ENCODE results near the gene CHAT. TPM values are rescaled to one million over a fixed set of nuclear protein-coding genes. Genes with fewer than 3 reads are reported as not detected.

Gene CHAT
- polyA plus RNA-seq, 2 of the 4 experiments (the other 2 are of a cell fraction): not detected

GRCh38 chr10:49653273-49653929 is 39.6 kb downstream of the CHAT start:
- Histone ChIP-seq H3K9me3 (0 out of 3 replicates have a peak, but pooled peaks cover 1% of the 10 kb centered on the region), H3K4me2 (no peak overlapping the region), H3K4me1 (no peaks in the 10 kb centered on the region), H3K27ac (no peak overlapping the region), H3K4me3 (no peak overlapping the region)
- FAIRE-seq (no peak), DNase-seq (ENCODE audit: low read depth in 1 of 2, low spot score in 1 of 2) (no peak), ATAC-seq (no peak)
- CTCF ChIA-PET: interaction anchor here (1.8 kb wide), 1 partner anchor 8 kb away, joined by 5 read pairs; no protein-coding TSS in a partner anchor
- 22% methylated on average over 9 of the region's 11 CpGs for WGBS (ENCODE audit: missing lambda C conversion rate)
- POLR2A ChIA-PET: no interaction called here
- TF ChIP-seq GATA3 (IDR thresholded peaks at IDR 0.05; ENCODE audit: borderline replicate concordance) (no peak), SMC3 (IDR thresholded peaks at IDR 0.05) (no peak), RCOR1 (IDR thresholded peaks at IDR 0.05; ENCODE audit: low read depth, low read length) (no peak), HMGXB4 (CRISPR knock-in tag; IDR thresholded peaks at IDR 0.05; ENCODE audit: borderline replicate concordance) (no peak), HDAC2 (IDR thresholded peaks at IDR 0.05) (no peak)

GRCh38 chr10:49654036-49654693 is 40.3 kb downstream of the CHAT start:
- ChIA-PET CTCF (no interaction called here), POLR2A (no interaction called here)
- no peak for ATAC-seq
- Histone ChIP-seq H3K4me1 (no peaks in the 10 kb centered on the region), H3K9me3 (peaks cover 8% of the 10 kb centered on the region; the same call in 1 of the 3 replicates), H3K27ac (no peak overlapping the region), H3K4me2 (no peak overlapping the region), H3K4me3 (no peak overlapping the region)
- no peak for FAIRE-seq
- TF ChIP-seq RAD21 (conservative IDR thresholded peaks at IDR 0.05 in 1 of 2, IDR thresholded peaks at IDR 0.05 in 1 of 2) (no peak), RNF2 (IDR thresholded peaks at IDR 0.05; ENCODE audit: borderline replicate concordance, low read depth) (no peak), ATOH8 (CRISPR knock-in tag; IDR thresholded peaks at IDR 0.05; ENCODE audit: low read depth) (no peak), BCL3 (IDR thresholded peaks at IDR 0.05) (no peak), CTCF (IDR thresholded peaks at IDR 0.05) (no peak), FOSB (CRISPR knock-in tag; IDR thresholded peaks at IDR 0.05) (no peak), CEBPB (IDR thresholded peaks at IDR 0.05) (no peak), NPAS2 (CRISPR knock-in tag; IDR thresholded peaks at IDR 0.05; ENCODE audit: borderline replicate concordance) (no peak), KDM5A (IDR thresholded peaks at IDR 0.05) (no peak), HEYL (CRISPR knock-in tag; IDR thresholded peaks at IDR 0.05) (no peak), PBX3 (IDR thresholded peaks at IDR 0.05) (no peak), CHD2 (IDR thresholded peaks at IDR 0.05; ENCODE audit: low read length, partially characterized antibody) (no peak), RARB (CRISPR knock-in tag; IDR thresholded peaks at IDR 0.05) (no peak), CBX8 (IDR thresholded peaks at IDR 0.05) (no peak), MAZ (IDR thresholded peaks at IDR 0.05; ENCODE audit: borderline replicate concordance, low read depth, low read length) (no peak)
- no peak for DNase-seq (ENCODE audit: low read depth in 1 of 2, low spot score in 1 of 2)
- WGBS (ENCODE audit: missing lambda C conversion rate): 18% methylated on average over 5 of the region's 5 CpGs

All from A549 (cell line).